Trophoblast cell (in vitro differentiated cells and primary cell): ENCODE measurements around the gene HTT.

ENCODE experiments used
- DNase-seq, 2 donors: peaks; one replicate each; pipeline ENCODE4 v3.0.0-alpha.2; 2016
- H2AFZ ChIP-seq: 2 replicates; pipeline ENCODE4 v1.6.1; 2013; ENCODE audit warnings: low read length, moderate library complexity, mild to moderate bottlenecking; ENCODE audit not compliant: insufficient read depth, poor library complexity
- H2AK5ac ChIP-seq: 2 replicates; pipeline ENCODE4 v1.6.1; 2013; ENCODE audit warnings: mild to moderate bottlenecking, low read length
- H2BK120ac ChIP-seq: 2 replicates; pipeline ENCODE4 v1.6.1; 2013; ENCODE audit warnings: low read length, mild to moderate bottlenecking, moderate library complexity; ENCODE audit not compliant: insufficient read depth, poor library complexity
- H2BK12ac ChIP-seq: 2 replicates; pipeline ENCODE4 v1.6.1; 2013; ENCODE audit warnings: mild to moderate bottlenecking, low read length, moderate library complexity
- H2BK5ac ChIP-seq: 2 replicates; pipeline ENCODE4 v1.6.1; 2013; ENCODE audit warnings: low read length, low read depth, moderate library complexity, mild to moderate bottlenecking; ENCODE audit not compliant: poor library complexity
- H3K14ac ChIP-seq: 2 replicates; pipeline ENCODE4 v1.6.1; 2013; ENCODE audit warnings: mild to moderate bottlenecking, low read length
- H3K18ac ChIP-seq: 2 replicates; pipeline ENCODE4 v1.6.1; 2013; ENCODE audit warnings: mild to moderate bottlenecking, low read length
- H3K23ac ChIP-seq: 2 replicates; pipeline ENCODE4 v1.6.1; 2013; ENCODE audit warnings: low read length
- H3K27ac ChIP-seq: 2 replicates; pipeline ENCODE4 v1.5.1; 2013; ENCODE audit warnings: low read depth, mild to moderate bottlenecking, inconsistent platforms, low read length, moderate library complexity
- H3K27me3 ChIP-seq: 2 replicates; pipeline ENCODE4 v1.6.1; 2013; ENCODE audit warnings: inconsistent platforms, mild to moderate bottlenecking, low read length, moderate library complexity; ENCODE audit not compliant: insufficient read depth
- H3K36me3 ChIP-seq, 2 experiments: 1 replicate in 1 of 2; 2 replicates in 1 of 2; pipeline ENCODE4 v1.6.1; 2013; ENCODE audit warnings: low read length in 2 of 2, mild to moderate bottlenecking in 2 of 2, moderate library complexity in 1 of 2; ENCODE audit not compliant: insufficient read depth in 2 of 2, control insufficient read depth in 1 of 2
- H3K4ac ChIP-seq: 2 replicates; pipeline ENCODE4 v1.6.1; 2013; ENCODE audit warnings: low read depth, mild to moderate bottlenecking, low read length, moderate library complexity
- H3K4me1 ChIP-seq, 2 experiments: 1 replicate in 1 of 2; 2 replicates in 1 of 2; pipeline ENCODE4 v1.6.1; 2013; ENCODE audit warnings: low read length in 2 of 2, mild to moderate bottlenecking in 2 of 2, moderate library complexity in 1 of 2; ENCODE audit not compliant: insufficient read depth in 2 of 2, control insufficient read depth in 1 of 2
- H3K4me2 ChIP-seq: 2 replicates; pipeline ENCODE4 v1.6.1; 2013; ENCODE audit warnings: inconsistent platforms, mild to moderate bottlenecking, low read length, moderate library complexity
- H3K4me3 ChIP-seq: 2 replicates; pipeline ENCODE4 v1.5.1; 2013; ENCODE audit warnings: mild to moderate bottlenecking, low read depth, low read length, inconsistent platforms
- H3K79me1 ChIP-seq: one replicate; pipeline ENCODE4 v1.6.1; 2013; ENCODE audit warnings: low read length
- H3K79me2 ChIP-seq: 2 replicates; pipeline ENCODE4 v1.6.1; 2013; ENCODE audit warnings: low read length, mild to moderate bottlenecking; ENCODE audit not compliant: control insufficient read depth, insufficient read depth, poor library complexity
- H3K9ac ChIP-seq: 2 replicates; pipeline ENCODE4 v1.6.1; 2013; ENCODE audit warnings: mild to moderate bottlenecking, low read length
- H3K9me3 ChIP-seq: 2 replicates; pipeline ENCODE4 v1.6.1; 2013; ENCODE audit warnings: low read depth, mild to moderate bottlenecking, control low read depth, inconsistent platforms, low read length; ENCODE audit not compliant: insufficient read depth
- H4K12ac ChIP-seq: 2 replicates; pipeline ENCODE4 v1.6.1; 2013; ENCODE audit warnings: low read depth, mild to moderate bottlenecking, low read length, moderate library complexity
- H4K8ac ChIP-seq: 2 replicates; pipeline ENCODE4 v1.6.1; 2013; ENCODE audit warnings: low read depth, mild to moderate bottlenecking, low read length, moderate library complexity
- H4K91ac ChIP-seq: one replicate; pipeline ENCODE4 v1.6.1; 2013; ENCODE audit warnings: low read depth, mild to moderate bottlenecking, low read length, moderate library complexity
- WGBS: extraction: QIAGEN DNeasy Blood & Tissue Kit; methylation state at CpG from one replicate; pipeline ENCODE4 v1.1.7; 2013; ENCODE audit warnings: missing lambda C conversion rate; ENCODE audit not compliant: insufficient read length, insufficient coverage; ENCODE audit errors: extremely low coverage; 5-methylcytosine and 5-hydroxymethylcytosine counted together

Gene HTT

DNA sequence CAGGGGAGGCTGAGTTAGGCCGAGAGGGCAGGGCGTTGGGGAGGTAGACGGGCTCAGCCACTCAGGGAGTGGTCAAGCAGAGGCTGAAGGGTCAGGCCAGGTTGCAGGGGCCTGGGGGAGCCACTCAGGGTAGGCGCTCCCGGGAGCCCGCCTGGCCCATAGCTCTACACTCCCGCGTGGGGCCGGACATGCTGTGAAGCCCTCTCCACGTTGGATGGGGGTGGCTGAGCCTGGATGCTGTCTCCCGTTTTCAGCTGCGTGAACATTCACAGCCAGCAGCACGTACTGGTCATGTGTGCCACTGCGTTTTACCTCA lies 160.5 kb downstream of the HTT start:
- Histone ChIP-seq H3K14ac (no peak overlapping the region), H3K9me3 (no peaks in the 10 kb centered on the region), H2BK5ac (no peak overlapping the region), H3K27me3 (no peaks in the 10 kb centered on the region), H4K8ac (no peak overlapping the region), H3K79me1 (no peaks in the 10 kb centered on the region), H3K9ac (no peak overlapping the region), H3K79me2 (no peaks in the 10 kb centered on the region), H3K4me1 (no peaks in the 10 kb centered on the region), H2AK5ac (no peak overlapping the region), H3K27ac (no peak overlapping the region), H3K18ac (no peak overlapping the region), H2BK12ac (no peak overlapping the region), H2AFZ (no peak overlapping the region), H3K23ac (no peak overlapping the region), H3K4me3 (no peak overlapping the region), H4K91ac (no peak overlapping the region), H3K36me3 (peaks cover 87 to 93% of the 10 kb centered on the region in 2 experiments), H2BK120ac (no peak overlapping the region), H3K4me2 (no peak overlapping the region), H3K4ac (no peak overlapping the region), H4K12ac (no peak overlapping the region)
- no CpG with 5 or more reads among the region's 14 CpGs for WGBS
- no peak for DNase-seq

DNA sequence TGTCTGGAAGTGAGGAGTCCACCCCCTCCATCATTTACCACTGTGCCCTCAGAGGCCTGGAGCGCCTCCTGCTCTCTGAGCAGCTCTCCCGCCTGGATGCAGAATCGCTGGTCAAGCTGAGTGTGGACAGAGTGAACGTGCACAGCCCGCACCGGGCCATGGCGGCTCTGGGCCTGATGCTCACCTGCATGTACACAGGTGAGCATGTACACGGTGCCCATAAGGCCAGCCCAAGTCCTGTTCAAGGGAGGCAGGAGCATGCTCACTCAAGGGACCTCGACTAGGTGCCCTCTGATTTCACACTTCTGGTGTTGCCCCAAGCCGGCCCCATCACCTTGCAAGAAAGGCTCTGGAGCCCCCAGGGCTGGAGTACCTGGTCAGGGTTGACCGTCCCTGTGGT lies 161.1 kb downstream of the HTT start:
- Histone ChIP-seq H3K36me3 (peaks cover 85 to 92% of the 10 kb centered on the region in 2 experiments), H3K23ac (no peak overlapping the region), H3K14ac (no peak overlapping the region), H3K79me1 (no peaks in the 10 kb centered on the region), H3K27ac (no peak overlapping the region), H2BK12ac (no peak overlapping the region), H2AFZ (no peak overlapping the region), H3K4ac (no peak overlapping the region), H4K8ac (no peak overlapping the region), H3K9me3 (no peaks in the 10 kb centered on the region), H3K4me1 (no peaks in the 10 kb centered on the region), H3K4me3 (no peak overlapping the region), H4K91ac (no peak overlapping the region), H2AK5ac (no peak overlapping the region), H3K18ac (no peak overlapping the region), H3K9ac (no peak overlapping the region), H2BK5ac (no peak overlapping the region), H3K4me2 (no peak overlapping the region), H2BK120ac (no peak overlapping the region), H3K27me3 (no peaks in the 10 kb centered on the region), H4K12ac (no peak overlapping the region), H3K79me2 (no peaks in the 10 kb centered on the region)
- no CpG with 5 or more reads among the region's 11 CpGs for WGBS
- no peak for DNase-seq

DNA sequence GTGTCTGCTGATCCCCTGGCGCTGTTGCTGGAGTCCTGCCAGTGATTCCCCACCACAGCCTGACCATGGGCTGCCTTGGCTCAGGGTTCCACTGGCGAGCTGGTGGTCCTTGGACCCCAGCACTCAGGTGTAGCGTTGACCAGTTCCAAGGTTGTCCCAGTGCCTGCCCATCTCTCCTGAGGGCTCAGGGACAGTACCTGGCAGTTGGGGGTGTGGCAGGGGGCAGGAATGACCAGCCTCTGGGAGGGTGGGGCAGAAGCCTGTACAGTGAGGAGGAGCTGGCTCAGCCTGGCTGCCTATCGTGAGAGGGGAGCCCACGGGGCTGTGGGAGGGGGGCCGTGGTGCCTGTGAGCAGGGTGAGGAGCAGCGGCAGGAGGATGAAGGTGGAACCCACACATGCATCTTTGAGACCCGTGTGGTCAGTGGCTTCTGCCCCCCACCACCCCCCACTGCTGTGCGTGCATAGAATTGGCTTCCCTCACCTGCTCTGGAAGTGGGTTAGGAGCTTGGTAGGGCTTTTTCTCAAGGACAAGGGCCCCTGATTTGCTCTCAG lies 161.9 kb downstream of the HTT start:
- no peaks in the 10 kb centered on the region for H3K9me3 ChIP-seq
- H2AK5ac ChIP-seq = no peak overlapping the region
- H2BK5ac ChIP-seq = no peak overlapping the region
- H4K91ac ChIP-seq = no peak overlapping the region
- no peaks in the 10 kb centered on the region for H3K79me1 ChIP-seq
- no peak overlapping the region for H3K4ac ChIP-seq
- no peak overlapping the region for H3K27ac ChIP-seq
- H3K14ac ChIP-seq = no peak overlapping the region
- WGBS = no CpG with 5 or more reads among the region's 9 CpGs
- no peak overlapping the region for H3K18ac ChIP-seq
- H3K4me1 ChIP-seq = no peaks in the 10 kb centered on the region
- no peak overlapping the region for H4K12ac ChIP-seq
- no peak overlapping the region for H4K8ac ChIP-seq
- H3K4me2 ChIP-seq = no peak overlapping the region
- H2BK120ac ChIP-seq = no peak overlapping the region
- no peak for DNase-seq
- no peak overlapping the region for H3K23ac ChIP-seq
- H2BK12ac ChIP-seq = no peak overlapping the region
- H3K36me3 ChIP-seq = peaks cover 86 to 92% of the 10 kb centered on the region in 2 experiments
- no peaks in the 10 kb centered on the region for H3K27me3 ChIP-seq
- H2AFZ ChIP-seq = no peak overlapping the region
- no peak overlapping the region for H3K4me3 ChIP-seq
- no peaks in the 10 kb centered on the region for H3K79me2 ChIP-seq
- H3K9ac ChIP-seq = no peak overlapping the region

DNA sequence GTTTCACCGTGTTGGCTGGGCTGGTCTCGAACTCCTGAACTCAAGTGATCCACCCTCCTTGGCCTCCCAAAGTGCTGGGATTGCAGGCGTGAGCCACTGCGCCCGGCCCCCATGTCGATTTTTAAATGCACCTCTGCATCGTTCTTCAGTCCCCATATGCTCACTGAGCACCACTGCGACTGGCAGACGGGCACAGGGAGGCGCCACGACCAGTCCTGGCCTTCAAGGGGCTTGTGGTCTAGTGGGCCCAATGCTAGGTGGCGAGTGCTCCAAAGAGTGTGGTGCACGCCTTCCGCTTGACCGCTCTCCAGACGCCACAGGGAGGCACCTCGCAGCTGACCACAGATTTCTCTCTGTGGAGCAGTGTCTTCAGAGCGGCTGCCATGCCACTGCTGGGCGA lies 162.8 kb downstream of the HTT start:
- WGBS = no CpG with 5 or more reads among the region's 19 CpGs
- Histone ChIP-seq H4K91ac (no peak overlapping the region), H3K23ac (no peak overlapping the region), H2AFZ (no peak overlapping the region), H3K18ac (no peak overlapping the region), H3K9ac (no peak overlapping the region), H3K9me3 (no peaks in the 10 kb centered on the region), H2BK120ac (no peak overlapping the region), H3K27me3 (no peaks in the 10 kb centered on the region), H2AK5ac (no peak overlapping the region), H4K12ac (no peak overlapping the region), H3K4me2 (no peak overlapping the region), H3K4me1 (no peaks in the 10 kb centered on the region), H3K4me3 (no peak overlapping the region), H2BK12ac (no peak overlapping the region), H3K27ac (no peak overlapping the region), H3K4ac (no peak overlapping the region), H4K8ac (no peak overlapping the region), H3K79me1 (no peaks in the 10 kb centered on the region), H3K36me3 (peaks cover 86 to 91% of the 10 kb centered on the region in 2 experiments), H2BK5ac (no peak overlapping the region), H3K79me2 (no peaks in the 10 kb centered on the region), H3K14ac (no peak overlapping the region)
- DNase-seq = no peak
